ENCODE results near the gene PPARGC1A.

PPARGC1A gene

DNA sequence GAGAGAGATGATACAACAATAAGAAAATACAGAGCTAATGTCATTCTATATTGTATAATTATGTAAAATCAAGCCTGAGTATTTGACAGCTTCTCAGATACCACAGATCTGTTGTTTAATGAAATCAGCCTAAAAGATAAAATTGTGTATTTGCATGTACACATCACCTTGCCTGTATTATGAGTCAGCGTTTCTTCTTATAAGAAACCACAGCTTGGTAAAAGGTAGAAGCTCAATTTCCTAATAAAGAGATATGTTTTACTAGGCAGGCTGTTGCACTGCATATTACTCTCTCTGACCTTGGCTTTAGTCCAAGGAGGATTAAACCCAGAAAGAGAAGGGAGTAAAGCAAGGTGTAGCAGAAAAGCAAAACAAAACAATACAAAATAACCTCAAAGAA lies 121.3 kb downstream of the PPARGC1A start:
- DNase-seq, result no peak

- no peak for DNase-seq
Observed at GRCh38 chr4:23766344-23766743, 123.5 kb downstream of the PPARGC1A start.

GRCh38 chr4:23763559-23763958 lies 126.3 kb downstream of the PPARGC1A start:
- DNase-seq, result no peak

- DNase-seq, result no peak
Observed at GRCh38 chr4:23762551-23762950, 127.3 kb downstream of the PPARGC1A start.

- no peak for DNase-seq
Observed at GRCh38 chr4:23759066-23759465, 130.8 kb downstream of the PPARGC1A start.

DNA sequence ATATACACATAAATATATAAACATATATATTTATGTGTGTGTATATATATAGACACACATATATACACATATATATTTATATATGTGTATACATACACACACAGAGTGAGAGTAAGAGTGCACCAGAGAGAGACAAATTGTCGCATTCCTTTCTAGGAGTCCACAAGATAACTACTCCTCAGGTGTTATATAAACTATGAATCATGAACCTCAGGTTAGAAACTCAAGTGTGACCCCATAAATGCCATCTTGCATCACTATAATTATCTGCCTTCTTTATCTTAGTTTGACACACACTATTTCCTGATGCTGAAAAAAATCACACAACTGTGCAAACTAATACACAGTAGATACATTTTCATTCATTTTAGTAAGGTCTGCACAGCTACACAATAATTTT lies 135.2 kb downstream of the PPARGC1A start:
- no peak for DNase-seq

DNA sequence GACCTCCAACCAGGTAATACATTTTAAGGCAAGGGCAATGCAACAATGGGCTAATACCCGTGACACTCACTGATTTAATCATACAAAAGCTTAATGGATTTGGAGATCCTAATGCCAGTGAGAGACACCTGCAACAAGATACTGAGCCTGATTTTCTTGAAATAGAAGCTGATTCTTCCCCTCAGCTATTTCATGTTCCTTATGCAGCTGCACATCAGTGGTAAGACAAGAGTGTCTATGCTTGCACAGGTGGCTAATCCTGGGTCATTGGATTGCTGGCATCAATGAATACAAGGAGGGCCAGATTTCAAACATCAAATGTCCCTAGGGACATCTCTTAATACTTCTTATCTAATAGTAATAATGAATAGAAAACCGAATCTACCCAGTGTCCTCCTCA lies 139.7 kb downstream of the PPARGC1A start:
- no peak for DNase-seq

GRCh38 chr4:23747281-23747735 lies 142.5 kb downstream of the PPARGC1A start:
- no peak for DNase-seq

DNA sequence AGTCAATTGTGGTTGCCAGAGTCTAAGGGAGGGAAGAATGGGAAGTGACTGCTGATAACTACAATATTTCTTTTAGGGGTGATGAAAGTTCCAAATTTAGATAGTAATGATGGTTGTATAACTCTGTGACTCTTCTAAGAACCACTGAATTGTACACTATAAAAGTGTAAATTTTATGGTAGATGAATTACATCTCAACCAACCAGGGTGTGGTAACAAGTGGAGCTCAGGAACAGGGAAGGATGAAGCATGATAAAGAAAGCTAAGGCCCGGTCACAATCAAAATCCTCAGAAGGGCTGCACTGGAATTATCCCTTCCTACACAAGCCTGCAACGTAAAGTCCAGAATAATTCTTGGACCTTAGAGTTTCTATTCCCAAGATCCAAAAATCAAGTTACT lies 143.2 kb downstream of the PPARGC1A start:
- no peak for DNase-seq

GRCh38 chr4:23746027-23746426 lies 143.8 kb downstream of the PPARGC1A start:
- no peak for DNase-seq

DNA sequence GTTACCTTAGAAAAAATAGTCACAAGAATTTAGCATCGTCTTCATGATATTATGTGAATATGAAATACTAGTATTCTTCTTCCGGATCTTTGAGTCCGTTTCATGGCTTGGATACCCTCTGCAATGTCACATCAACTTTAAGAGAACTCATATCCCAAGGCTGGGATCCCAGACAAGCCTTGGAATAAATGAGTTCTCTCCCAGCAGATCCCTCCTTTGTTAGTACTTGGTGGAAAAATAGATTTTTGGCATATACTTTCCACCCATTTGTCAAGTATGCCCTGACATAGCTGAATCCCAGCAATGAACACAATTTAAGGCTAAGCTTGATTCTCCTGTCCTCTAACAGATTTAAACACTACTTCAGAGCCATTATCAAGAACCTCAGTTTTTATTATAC lies 144.5 kb downstream of the PPARGC1A start:
- DNase-seq, result no peak

Data from activated T-cell treated with anti-CD3 and anti-CD28 coated beads for 4 hours (primary cell).